T-helper 2 cell treated with Interferon-gamma antibody and Interleukin-4, amounts not matched to agents 5 μg/mL and 100 μg/mL, for 36 hours (primary cell): ENCODE measurements around the gene SP110.
"Not testable (repeated sequence)": the region's sequence is repeated elsewhere in the genome, so short reads cannot be mapped to it uniquely, and the experiment has no call there.

Experiments
- DNase-seq: peaks from one replicate; pipeline ENCODE4 v3.0.0; 2021; ENCODE audit warnings: low spot score
- H3K27ac Mint-ChIP-seq: one replicate; pipeline ENCODE4 v1.8.0; 2021; ENCODE audit warnings: mild to moderate bottlenecking, mixed read lengths
- H3K27me3 Mint-ChIP-seq: one replicate; pipeline ENCODE4 v1.8.0; 2021; ENCODE audit warnings: low read depth, mixed read lengths
- H3K36me3 Mint-ChIP-seq: one replicate; pipeline ENCODE4 v1.8.0; 2021; ENCODE audit warnings: low read depth, mixed read lengths
- H3K4me1 Mint-ChIP-seq: one replicate; pipeline ENCODE4 v1.8.0; 2021; ENCODE audit warnings: low read depth, mixed read lengths
- H3K4me3 Mint-ChIP-seq: one replicate; pipeline ENCODE4 v1.8.0; 2022; ENCODE audit warnings: mild to moderate bottlenecking, moderate library complexity, mixed read lengths
- H3K9me3 Mint-ChIP-seq: one replicate; pipeline ENCODE4 v1.8.0; 2021; ENCODE audit warnings: mixed read lengths

Gene SP110

GRCh38 chr2:230219419-230220331, at the start of gene SP110:
TSS of gene SP110 (minus strand) at chr2:230219984. CDS start at chr2:230216927, 3,057 bp downstream.
- peak within 1 kb of the TSS; percentile 95 for H3K27ac Mint-ChIP-seq
- H3K4me3 Mint-ChIP-seq, result peak within 1 kb of the TSS; percentile 100
- H3K4me1 Mint-ChIP-seq, result peaks cover 65% of the 10 kb centered on the region
- H3K9me3 Mint-ChIP-seq, result no peaks in the 10 kb centered on the region
- no peaks in the 10 kb centered on the region for H3K27me3 Mint-ChIP-seq
- DNase-seq, result peak; percentile 78
- H3K36me3 Mint-ChIP-seq, result peaks cover 53% of the 10 kb centered on the region

DNA sequence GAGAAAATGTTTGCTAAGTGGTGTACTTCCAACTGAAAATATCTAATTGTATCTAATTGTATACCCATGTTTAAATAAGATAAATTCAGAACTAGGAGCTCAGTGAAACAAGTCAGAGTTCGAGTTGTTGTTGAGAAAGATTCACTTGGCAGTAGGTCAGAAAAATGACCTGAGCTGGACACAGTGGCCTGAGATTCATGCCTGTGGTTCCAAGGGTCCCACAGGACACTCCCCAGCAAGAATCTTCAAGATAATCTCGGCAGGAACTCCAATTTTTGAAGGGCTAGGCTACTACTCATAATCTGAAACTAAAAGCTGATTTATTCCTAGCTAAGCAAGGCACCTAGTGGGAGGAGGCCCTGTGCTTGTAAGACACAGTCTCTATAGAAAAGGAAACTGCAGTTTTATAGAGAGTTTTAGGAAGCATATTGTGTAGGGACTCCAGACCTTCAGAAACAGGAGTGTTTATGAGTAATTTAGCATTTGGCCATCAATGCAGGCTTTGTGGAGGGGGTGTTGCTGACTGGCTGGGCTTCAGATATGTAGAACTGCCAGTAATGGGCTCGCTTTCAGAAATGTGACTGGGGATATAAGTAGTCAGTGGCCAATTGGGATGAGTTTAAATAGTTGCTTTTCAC, 48.9 kb upstream of the SP110 start:
- peak overlapping the region; percentile 51 for H3K27ac Mint-ChIP-seq
- no peak for DNase-seq
- peaks cover 51% of the 10 kb centered on the region for H3K4me1 Mint-ChIP-seq
- peaks cover 80% of the 10 kb centered on the region for H3K36me3 Mint-ChIP-seq
- H3K4me3 Mint-ChIP-seq, result peak overlapping the region; percentile 45
- H3K9me3 Mint-ChIP-seq, result peaks cover 22% of the 10 kb centered on the region
- H3K27me3 Mint-ChIP-seq, result no peaks in the 10 kb centered on the region

- DNase-seq, result no peak
- peak overlapping the region; percentile 5 for H3K27ac Mint-ChIP-seq
- peaks cover 75% of the 10 kb centered on the region for H3K36me3 Mint-ChIP-seq
- no peaks in the 10 kb centered on the region for H3K27me3 Mint-ChIP-seq
- peaks cover 20% of the 10 kb centered on the region for H3K9me3 Mint-ChIP-seq
- H3K4me3 Mint-ChIP-seq, result peak overlapping the region; percentile 2
- H3K4me1 Mint-ChIP-seq, result peaks cover 52% of the 10 kb centered on the region
Measured at GRCh38 chr2:230267556-230267955, 47.8 kb upstream of the SP110 start.

DNA sequence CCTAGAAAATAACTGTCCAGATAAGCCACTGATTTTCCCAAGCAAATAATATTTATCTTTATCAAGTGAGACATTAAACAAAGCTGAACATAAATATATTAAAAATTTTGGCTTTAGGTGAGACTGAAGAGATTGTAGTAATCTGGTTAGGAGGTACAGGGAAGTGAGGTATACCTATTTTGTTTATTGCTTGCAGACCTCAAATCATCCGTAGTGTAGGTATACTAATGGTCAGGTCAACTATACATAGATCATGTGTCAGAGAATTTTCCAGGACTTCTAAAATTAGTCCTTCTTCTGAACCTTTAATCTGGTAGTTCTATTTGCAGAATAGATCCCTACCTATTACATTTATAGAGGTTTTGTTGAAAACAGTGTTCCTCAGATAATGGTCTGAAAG, 47.3 kb upstream of the SP110 start:
- H3K27me3 Mint-ChIP-seq, result no peaks in the 10 kb centered on the region

GRCh38 chr2:230266638-230267037, 46.9 kb upstream of the SP110 start:
- Mint-ChIP-seq H3K9me3 (peaks cover 14% of the 10 kb centered on the region), H3K27ac (no peak overlapping the region), H3K36me3 (peaks cover 75% of the 10 kb centered on the region), H3K27me3 (no peaks in the 10 kb centered on the region), H3K4me3 (no peak overlapping the region), H3K4me1 (peaks cover 61% of the 10 kb centered on the region)
- DNase-seq, result no peak

More for the DNA sequence above, 47.3 kb upstream of the SP110 start:
- peak overlapping the region; percentile 5 for H3K27ac Mint-ChIP-seq
- no peak for DNase-seq
- peaks cover 57% of the 10 kb centered on the region for H3K4me1 Mint-ChIP-seq
- H3K36me3 Mint-ChIP-seq, result peaks cover 75% of the 10 kb centered on the region
- peak overlapping the region; percentile 2 for H3K4me3 Mint-ChIP-seq
- peaks cover 16% of the 10 kb centered on the region for H3K9me3 Mint-ChIP-seq

DNA sequence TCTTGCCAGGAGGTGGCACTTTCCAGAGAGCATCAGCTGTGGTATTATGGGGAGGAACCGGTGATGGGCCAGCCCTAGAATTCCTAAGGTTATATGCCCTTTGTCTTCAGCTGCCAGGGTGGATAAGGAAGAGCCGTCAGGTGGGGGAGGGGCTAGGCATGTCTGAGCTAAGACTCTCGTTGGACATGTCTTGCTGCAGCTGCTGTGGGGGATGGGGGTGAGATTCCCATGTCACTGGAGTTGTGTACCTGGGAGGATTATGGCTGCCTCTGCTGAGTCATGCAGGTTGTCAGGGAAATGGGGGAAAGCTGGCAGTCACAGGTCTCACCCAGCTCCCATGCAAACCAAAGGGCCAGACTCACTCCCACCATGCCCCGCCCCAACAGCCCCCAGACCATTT, 45.2 kb upstream of the SP110 start:
- DNase-seq, H3K4me3 Mint-ChIP-seq, H3K27me3 Mint-ChIP-seq: not testable (repeated sequence)
- H3K27ac Mint-ChIP-seq, result peak overlapping the region; percentile 4
- H3K36me3 Mint-ChIP-seq, result peaks cover 77% of the 10 kb centered on the region
- H3K4me1 Mint-ChIP-seq, result peaks cover 75% of the 10 kb centered on the region
- H3K9me3 Mint-ChIP-seq, result peaks cover 20% of the 10 kb centered on the region

- H3K27me3 Mint-ChIP-seq, result no peaks in the 10 kb centered on the region
- H3K36me3 Mint-ChIP-seq, result peaks cover 80% of the 10 kb centered on the region
- H3K4me1 Mint-ChIP-seq, result peaks cover 56% of the 10 kb centered on the region
- no peak for DNase-seq
- peak overlapping the region; percentile 45 for H3K4me3 Mint-ChIP-seq
- H3K9me3 Mint-ChIP-seq, result peaks cover 23% of the 10 kb centered on the region
- peak overlapping the region; percentile 85 for H3K27ac Mint-ChIP-seq
Measured at GRCh38 chr2:230262246-230262645, 42.5 kb upstream of the SP110 start.

- Mint-ChIP-seq H3K27me3 (no peaks in the 10 kb centered on the region), H3K4me3 (no peak overlapping the region), H3K27ac (no peak overlapping the region), H3K9me3 (peaks cover 26% of the 10 kb centered on the region), H3K4me1 (peaks cover 45% of the 10 kb centered on the region), H3K36me3 (peaks cover 62% of the 10 kb centered on the region)
- DNase-seq, result no peak
Measured at GRCh38 chr2:230258483-230258882, 38.7 kb upstream of the SP110 start.

DNA sequence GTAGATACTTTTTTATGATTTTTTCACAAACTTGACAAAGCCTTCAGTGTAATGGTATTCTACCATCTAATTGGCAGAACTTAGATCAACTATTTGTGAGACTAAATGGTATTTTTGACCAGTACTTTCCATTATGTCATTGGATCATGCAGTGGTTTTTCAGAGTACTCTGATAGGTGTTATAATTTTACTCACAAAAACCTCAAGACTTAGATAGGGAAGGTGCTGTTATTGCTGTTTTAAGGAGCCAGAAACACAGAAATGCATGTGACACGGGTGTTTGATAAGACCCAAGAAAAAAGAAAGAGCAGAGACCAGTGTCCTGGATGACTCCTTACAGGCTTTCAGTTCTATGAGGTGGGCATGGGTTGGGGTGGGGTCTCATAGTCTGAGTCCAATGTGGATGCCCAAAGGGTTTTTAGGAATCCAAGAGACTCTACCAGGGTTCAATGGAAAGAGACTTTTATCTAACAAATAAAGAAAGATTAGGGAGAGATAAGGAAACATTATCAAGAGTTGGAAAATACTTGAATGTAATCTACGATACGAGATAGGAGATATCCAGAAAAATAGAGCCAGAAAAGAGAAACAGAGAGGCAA, 37.0 kb upstream of the SP110 start:
- peaks cover 23% of the 10 kb centered on the region for H3K9me3 Mint-ChIP-seq
- peak overlapping the region; percentile 76 for H3K27ac Mint-ChIP-seq
- peak; percentile 48 for DNase-seq
- H3K4me1 Mint-ChIP-seq, result peaks cover 30% of the 10 kb centered on the region
- no peaks in the 10 kb centered on the region for H3K27me3 Mint-ChIP-seq
- peaks cover 50% of the 10 kb centered on the region for H3K36me3 Mint-ChIP-seq
- H3K4me3 Mint-ChIP-seq, result peak overlapping the region; percentile 35

DNA sequence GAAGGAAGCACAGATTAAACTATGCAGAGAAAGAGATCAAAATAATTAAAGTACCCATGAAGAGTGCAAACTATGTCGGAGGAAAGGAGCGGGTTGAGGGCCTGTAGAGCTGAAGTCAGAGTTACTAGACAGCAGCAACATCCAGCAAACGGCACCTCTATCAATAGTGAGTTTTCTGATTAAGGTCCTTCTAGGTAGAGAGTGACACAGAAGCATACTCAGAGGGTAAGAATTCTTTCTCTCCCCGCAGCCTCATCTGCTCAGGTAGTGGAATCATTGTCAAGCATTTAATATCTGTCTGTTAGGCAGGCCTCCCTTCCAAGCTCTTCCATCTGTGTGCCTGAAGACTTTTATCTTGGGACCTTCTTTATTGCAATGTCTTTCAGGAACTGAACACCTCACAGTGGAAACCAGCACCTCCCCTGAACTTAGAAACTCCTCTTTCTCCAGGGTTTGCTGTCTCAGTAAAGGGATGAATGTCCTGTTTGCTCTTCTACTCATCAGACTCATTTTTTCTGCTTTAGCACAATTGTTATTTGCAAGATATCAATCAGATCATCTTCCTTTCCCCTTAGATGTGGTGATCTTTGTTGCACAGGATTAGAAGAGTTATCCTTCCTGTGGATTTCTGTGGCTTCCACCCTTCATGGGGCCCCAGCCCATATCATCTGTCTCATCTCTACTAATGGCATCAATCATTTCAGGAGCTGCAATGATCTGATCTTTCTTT, 34.5 kb upstream of the SP110 start:
- Mint-ChIP-seq H3K36me3 (peaks cover 32% of the 10 kb centered on the region), H3K27ac (no peak overlapping the region), H3K4me3 (no peak overlapping the region), H3K4me1 (peaks cover 15% of the 10 kb centered on the region), H3K9me3 (peaks cover 3% of the 10 kb centered on the region), H3K27me3 (no peaks in the 10 kb centered on the region)
- peak; percentile 75 for DNase-seq

DNA sequence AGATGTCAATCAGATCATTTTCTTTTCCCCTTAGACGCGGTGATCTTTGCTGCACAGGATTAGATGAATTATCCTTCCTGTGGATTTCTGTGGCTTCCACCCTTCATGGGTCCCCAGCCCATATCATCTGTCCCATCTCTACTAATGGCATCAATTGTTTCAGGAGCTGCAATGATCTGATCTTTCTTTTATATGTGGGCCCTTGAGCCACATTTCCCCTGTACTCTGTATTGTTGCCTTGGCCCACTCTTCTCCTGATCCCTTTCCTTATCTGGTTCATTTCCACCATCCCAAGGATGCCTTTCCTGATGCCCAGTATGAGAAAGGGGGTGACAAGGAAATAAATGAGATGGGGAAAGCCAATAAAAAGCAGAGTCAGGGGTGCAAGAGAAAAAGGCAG, 30.4 kb upstream of the SP110 start:
- Mint-ChIP-seq H3K9me3 (no peaks in the 10 kb centered on the region), H3K36me3 (peaks cover 5% of the 10 kb centered on the region), H3K27me3 (no peaks in the 10 kb centered on the region), H3K27ac (no peak overlapping the region), H3K4me3 (no peak overlapping the region), H3K4me1 (peaks cover 5% of the 10 kb centered on the region)
- DNase-seq, result no peak

- H3K36me3 Mint-ChIP-seq, result peaks cover 25% of the 10 kb centered on the region
- no peak for DNase-seq
- H3K27me3 Mint-ChIP-seq, result no peaks in the 10 kb centered on the region
- H3K9me3 Mint-ChIP-seq, result no peaks in the 10 kb centered on the region
- no peak overlapping the region for H3K4me3 Mint-ChIP-seq
- no peak overlapping the region for H3K27ac Mint-ChIP-seq
- peaks cover 13% of the 10 kb centered on the region for H3K4me1 Mint-ChIP-seq
Measured at GRCh38 chr2:230246206-230246605, 26.4 kb upstream of the SP110 start.

- H3K27me3 Mint-ChIP-seq, result no peaks in the 10 kb centered on the region
- DNase-seq, result no peak
- H3K9me3 Mint-ChIP-seq, result peaks cover 8% of the 10 kb centered on the region
- H3K4me1 Mint-ChIP-seq, result peaks cover 9% of the 10 kb centered on the region
- peaks cover 38% of the 10 kb centered on the region for H3K36me3 Mint-ChIP-seq
- H3K4me3 Mint-ChIP-seq, result no peak overlapping the region
- no peak overlapping the region for H3K27ac Mint-ChIP-seq
Measured at GRCh38 chr2:230244211-230244610, 24.4 kb upstream of the SP110 start.
